HL-60 (cell line): ENCODE measurements around the gene CCND1.

Source experiments
- POLR2AphosphoS5 ChIP-seq: IDR thresholded peaks from 2 replicates; pipeline ENCODE4 v1.6.1; 2012; ENCODE audit warnings: low read depth
- TF ChIP-seq, protein P1 (sequence below): IDR thresholded peaks from one replicate; pipeline ENCODE4 v1.5.1; 2011; ENCODE audit warnings: low read length, control low read depth, inconsistent platforms; ENCODE audit not compliant: insufficient read depth

DNA sequence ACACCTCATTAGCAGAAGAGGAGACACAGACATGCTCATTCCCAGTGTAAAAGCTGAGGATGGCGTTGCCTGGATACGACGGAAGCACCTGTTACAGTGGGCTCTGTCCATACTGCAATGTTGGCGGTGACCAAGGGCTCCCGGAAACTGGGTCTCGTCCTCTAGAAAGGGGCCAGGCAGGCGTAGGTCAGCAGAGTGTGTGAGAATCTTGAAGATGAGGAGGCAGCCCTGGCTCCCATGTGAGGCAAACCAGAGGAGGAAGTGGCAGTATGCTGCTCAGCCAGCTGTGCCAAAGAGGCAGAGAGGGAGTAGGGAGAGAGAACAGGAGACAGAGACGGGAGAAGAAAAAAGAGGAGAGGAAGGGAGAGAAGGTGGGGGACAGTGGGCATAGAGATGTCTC, 23.9 kb downstream of the CCND1 start:
- TF ChIP-seq POLR2AphosphoS5: no peak
- TF ChIP-seq, protein P1, sequence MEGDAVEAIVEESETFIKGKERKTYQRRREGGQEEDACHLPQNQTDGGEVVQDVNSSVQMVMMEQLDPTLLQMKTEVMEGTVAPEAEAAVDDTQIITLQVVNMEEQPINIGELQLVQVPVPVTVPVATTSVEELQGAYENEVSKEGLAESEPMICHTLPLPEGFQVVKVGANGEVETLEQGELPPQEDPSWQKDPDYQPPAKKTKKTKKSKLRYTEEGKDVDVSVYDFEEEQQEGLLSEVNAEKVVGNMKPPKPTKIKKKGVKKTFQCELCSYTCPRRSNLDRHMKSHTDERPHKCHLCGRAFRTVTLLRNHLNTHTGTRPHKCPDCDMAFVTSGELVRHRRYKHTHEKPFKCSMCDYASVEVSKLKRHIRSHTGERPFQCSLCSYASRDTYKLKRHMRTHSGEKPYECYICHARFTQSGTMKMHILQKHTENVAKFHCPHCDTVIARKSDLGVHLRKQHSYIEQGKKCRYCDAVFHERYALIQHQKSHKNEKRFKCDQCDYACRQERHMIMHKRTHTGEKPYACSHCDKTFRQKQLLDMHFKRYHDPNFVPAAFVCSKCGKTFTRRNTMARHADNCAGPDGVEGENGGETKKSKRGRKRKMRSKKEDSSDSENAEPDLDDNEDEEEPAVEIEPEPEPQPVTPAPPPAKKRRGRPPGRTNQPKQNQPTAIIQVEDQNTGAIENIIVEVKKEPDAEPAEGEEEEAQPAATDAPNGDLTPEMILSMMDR: no peak
